Osteocyte (in vitro differentiated cells): ENCODE data around the gene KCTD12. TPM values are rescaled to one million over a fixed set of nuclear protein-coding genes. Genes with fewer than 3 reads are reported as not detected.

Experiments
- DNase-seq: peaks from one replicate; pipeline ENCODE4 v3.0.0; 2021; ENCODE audit warnings: mixed read lengths; ENCODE audit not compliant: unreplicated experiment; ENCODE audit errors: extremely low spot score
- H3K27ac Mint-ChIP-seq: one replicate; pipeline ENCODE4 v1.8.0; 2021; ENCODE audit warnings: mild to moderate bottlenecking, mixed read lengths; ENCODE audit not compliant: unreplicated experiment
- H3K27me3 Mint-ChIP-seq: one replicate; pipeline ENCODE4 v1.8.0; 2021; ENCODE audit warnings: mixed read lengths; ENCODE audit not compliant: unreplicated experiment
- H3K36me3 Mint-ChIP-seq: one replicate; pipeline ENCODE4 v1.8.0; 2021; ENCODE audit warnings: mixed read lengths; ENCODE audit not compliant: unreplicated experiment
- H3K4me1 Mint-ChIP-seq: one replicate; pipeline ENCODE4 v1.8.0; 2021; ENCODE audit warnings: mixed read lengths; ENCODE audit not compliant: unreplicated experiment
- H3K4me3 Mint-ChIP-seq: one replicate; pipeline ENCODE4 v1.8.0; 2021; ENCODE audit warnings: mild to moderate bottlenecking, moderate library complexity, mixed read lengths; ENCODE audit not compliant: unreplicated experiment
- H3K9me3 Mint-ChIP-seq: one replicate; pipeline ENCODE4 v1.8.0; 2021; ENCODE audit warnings: mixed read lengths; ENCODE audit not compliant: unreplicated experiment
- CTCF ChIP-seq: fragments of 200-600 bp; sonication (generic); IDR thresholded peaks from 2 replicates; pipeline ENCODE4 v1.5.0; 2021; ENCODE audit warnings: antibody characterized with exemption, mild to moderate bottlenecking, moderate library complexity
- total RNA-seq: library from RNA; stranded (reverse); gene quantifications from 2 replicates; pipeline ENCODE4 v1.2.1, GENCODE V29; 2021

Gene KCTD12
- total RNA-seq, 1 donor from 2014 or later: 36.3 TPM

- Mint-ChIP-seq H3K27me3 (peaks cover 27% of the 10 kb centered on the region), H3K4me1 (no peaks in the 10 kb centered on the region), H3K27ac (no peak overlapping the region), H3K9me3 (peaks cover 11% of the 10 kb centered on the region), H3K4me3 (no peak overlapping the region), H3K36me3 (no peaks in the 10 kb centered on the region)
- no peak for DNase-seq
- no peak for TF ChIP-seq CTCF
These were observed 23.2 kb downstream of the KCTD12 start for GRCh38 chr13:76863022-76863421.

- Mint-ChIP-seq H3K27me3 (peaks cover 24% of the 10 kb centered on the region), H3K4me1 (peaks cover 4% of the 10 kb centered on the region), H3K9me3 (peaks cover 11% of the 10 kb centered on the region), H3K36me3 (no peaks in the 10 kb centered on the region), H3K4me3 (no peak overlapping the region), H3K27ac (no peak overlapping the region)
- no peak for TF ChIP-seq CTCF
- no peak for DNase-seq
These were observed 24.3 kb downstream of the KCTD12 start for GRCh38 chr13:76861859-76862258.

DNA sequence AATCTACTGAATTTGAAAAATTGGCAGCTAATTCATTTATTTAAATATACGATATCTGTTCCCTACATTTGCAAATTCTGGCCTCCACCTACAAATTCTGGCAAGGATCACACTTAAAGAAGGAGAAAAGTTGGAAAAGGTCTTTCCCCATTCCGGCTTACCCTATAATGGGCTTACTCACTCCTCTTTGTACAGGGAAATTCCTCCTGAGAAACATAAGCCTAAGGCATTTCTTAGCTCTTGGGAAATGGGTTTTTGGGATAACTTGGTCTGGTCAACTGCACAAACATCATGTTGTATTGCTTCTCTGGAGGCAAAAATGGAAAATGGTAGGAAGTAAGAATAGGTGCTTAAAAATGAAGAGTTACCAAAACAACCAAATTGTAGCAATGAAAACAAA, 25.5 kb downstream of the KCTD12 start:
- Mint-ChIP-seq H3K27ac (no peak overlapping the region), H3K27me3 (peaks cover 13% of the 10 kb centered on the region), H3K36me3 (no peaks in the 10 kb centered on the region), H3K4me3 (no peak overlapping the region), H3K9me3 (peaks cover 11% of the 10 kb centered on the region), H3K4me1 (peaks cover 8% of the 10 kb centered on the region)
- no peak for DNase-seq
- TF ChIP-seq CTCF: no peak

GRCh38 chr13:76854894-76855293, 31.3 kb downstream of the KCTD12 start:
- Mint-ChIP-seq H3K27ac (no peak overlapping the region), H3K36me3 (no peaks in the 10 kb centered on the region), H3K4me3 (no peak overlapping the region), H3K9me3 (peaks cover 11% of the 10 kb centered on the region), H3K27me3 (no peaks in the 10 kb centered on the region), H3K4me1 (peaks cover 30% of the 10 kb centered on the region)
- DNase-seq: no peak
- TF ChIP-seq CTCF: no peak

- H3K27ac Mint-ChIP-seq: no peak overlapping the region
- peaks cover 3% of the 10 kb centered on the region for H3K9me3 Mint-ChIP-seq
- H3K27me3 Mint-ChIP-seq: no peaks in the 10 kb centered on the region
- DNase-seq: no peak
- H3K4me1 Mint-ChIP-seq: peaks cover 30% of the 10 kb centered on the region
- H3K4me3 Mint-ChIP-seq: no peak overlapping the region
- no peaks in the 10 kb centered on the region for H3K36me3 Mint-ChIP-seq
- no peak for TF ChIP-seq CTCF
These were observed 32.1 kb downstream of the KCTD12 start for GRCh38 chr13:76853921-76854608.
